A549 treated with AZD2906 at 1 μM for 4 hours (cell line): Measurements from ENCODE around the gene SCRT2. TPM values are rescaled to one million over a fixed set of nuclear protein-coding genes. Genes with fewer than 3 reads are reported as not detected.

Experiments used
- total RNA-seq: library from RNA; stranded (reverse); fragments of 200-300 nt; extraction: Qiagen RNA extraction; gene quantifications from 5 replicates; pipeline ENCODE4 v1.2.3, GENCODE V29; 2022

The SCRT2 gene
- 0.02 TPM in 1 of 5 replicates, not detected in the others for total RNA-seq

GRCh38 chr20:675453-676314 is at the start of gene SCRT2:
Gene SCRT2 (minus strand): TSS chr20:675802. CDS start chr20:675601, 201 bp downstream.

GRCh38 chr20:653110-653589 is 22.5 kb downstream of the SCRT2 start, which contains the start of gene SRXN1:
Gene SRXN1 (minus strand): TSS chr20:653200. CDS start chr20:653185, 15 bp downstream.

Other genes with a start within 250 kb of the SCRT2 start
- gene TBC1D20, start 213.3 kb downstream of the SCRT2 start, total RNA-seq, result 31.1 to 34.6 TPM (median 32.7 TPM) in 5 replicates
- gene CSNK2A1, start 132.0 kb downstream of the SCRT2 start, total RNA-seq, result 125 to 154 TPM (median 141 TPM) in 5 replicates
- gene TCF15, start 65.5 kb downstream of the SCRT2 start, total RNA-seq, result not detected in 5 replicates
- gene SRXN1, start 22.6 kb downstream of the SCRT2 start, total RNA-seq, result 158 to 200 TPM (median 174 TPM) in 5 replicates
- 0.32 to 0.54 TPM (median 0.49 TPM) in 5 replicates for gene SLC52A3, start 92.7 kb upstream of the SCRT2 start, total RNA-seq
- 6.3 to 11.7 TPM (median 11.0 TPM) in 5 replicates for gene FAM110A, start 157.9 kb upstream of the SCRT2 start, total RNA-seq
- gene ANGPT4, start 240.5 kb upstream of the SCRT2 start, total RNA-seq, result 0.02 to 0.04 TPM (median 0.03 TPM) in 4 of 5 replicates, not detected in the other